GM19452 (cell line): Measurements from ENCODE around the gene GRB7.

Experiments used
- ATAC-seq: cut with Tn5 transposase; IDR thresholded peaks from one replicate; pipeline ENCODE4 v1.9.1; 2021; ENCODE audit not compliant: unreplicated experiment

Gene GRB7

GRCh38 chr17:39794249-39794970 lies 56.7 kb downstream of the GRB7 start:
- ATAC-seq, result peak; percentile 77
